ENCODE data around the gene FXYD4. TPM values are rescaled to one million over a fixed set of nuclear protein-coding genes. Genes with fewer than 3 reads are reported as not detected.
"Not testable (repeated sequence)": the region's sequence is repeated elsewhere in the genome, so short reads cannot be mapped to it uniquely, and the experiment has no call there.

FXYD4 gene
- polyA plus RNA-seq, 1 experiment = not detected

GRCh38 chr10:43336061-43336460 lies 35.4 kb upstream of the FXYD4 start:
- no peak for DNase-seq (ENCODE audit: low read depth, low spot score)
- POLR2A ChIA-PET = no interaction called here
- H3K27me3 ChIP-seq (ENCODE audit: control insufficient read depth, insufficient read depth, low read length) = peaks cover 4% of the 10 kb centered on the region
- CTCF ChIA-PET = no interaction called here
- no peaks in the 10 kb centered on the region for H3K9me3 ChIP-seq (ENCODE audit: control insufficient read depth, insufficient read depth, low read length)
- H3K27ac ChIP-seq (ENCODE audit: low read depth, low read length) = no peak overlapping the region
- H3K4me3 ChIP-seq (ENCODE audit: low read depth, low read length) = no peak overlapping the region
- no peak for TF ChIP-seq CTCF (IDR thresholded peaks at IDR 0.05; ENCODE audit: low read depth, low read length)

- POLR2A ChIA-PET = no interaction called here
- no peak for DNase-seq (ENCODE audit: low read depth, low spot score)
- H3K27ac ChIP-seq (ENCODE audit: low read depth, low read length) = no peak overlapping the region
- CTCF ChIA-PET = no interaction called here
- H3K27me3 ChIP-seq (ENCODE audit: control insufficient read depth, insufficient read depth, low read length) = peaks cover 4% of the 10 kb centered on the region
- no peak overlapping the region for H3K4me3 ChIP-seq (ENCODE audit: low read depth, low read length)
- TF ChIP-seq CTCF (IDR thresholded peaks at IDR 0.05; ENCODE audit: low read depth, low read length) = no peak
- no peaks in the 10 kb centered on the region for H3K9me3 ChIP-seq (ENCODE audit: control insufficient read depth, insufficient read depth, low read length)
These were observed 34.7 kb upstream of the FXYD4 start for GRCh38 chr10:43336641-43337318.

GRCh38 chr10:43337536-43337935 lies 33.9 kb upstream of the FXYD4 start:
- H3K27ac ChIP-seq (ENCODE audit: low read depth, low read length); CTCF ChIA-PET; DNase-seq (ENCODE audit: low read depth, low spot score); H3K27me3 ChIP-seq (ENCODE audit: control insufficient read depth, insufficient read depth, low read length); H3K4me3 ChIP-seq (ENCODE audit: low read depth, low read length); H3K9me3 ChIP-seq (ENCODE audit: control insufficient read depth, insufficient read depth, low read length); POLR2A ChIA-PET: not testable (repeated sequence)

- DNase-seq (ENCODE audit: low read depth, low spot score) = no peak
- POLR2A ChIA-PET = interaction anchor here (0.6 kb wide), 1 partner anchor 113 kb away, joined by 3 read pairs; no protein-coding TSS in a partner anchor
- Histone ChIP-seq H3K27me3 (ENCODE audit: control insufficient read depth, insufficient read depth, low read length) (peaks cover 4% of the 10 kb centered on the region), H3K4me3 (ENCODE audit: low read depth, low read length) (no peak overlapping the region), H3K27ac (ENCODE audit: low read depth, low read length) (no peak overlapping the region), H3K9me3 (ENCODE audit: control insufficient read depth, insufficient read depth, low read length) (no peaks in the 10 kb centered on the region)
- CTCF ChIA-PET = no interaction called here
- TF ChIP-seq CTCF (IDR thresholded peaks at IDR 0.05; ENCODE audit: low read depth, low read length) = no peak
These were observed 33.3 kb upstream of the FXYD4 start for GRCh38 chr10:43338117-43338516.

- POLR2A ChIA-PET = no interaction called here
- no peaks in the 10 kb centered on the region for H3K9me3 ChIP-seq (ENCODE audit: control insufficient read depth, insufficient read depth, low read length)
- no peak for DNase-seq (ENCODE audit: low read depth, low spot score)
- TF ChIP-seq CTCF (IDR thresholded peaks at IDR 0.05; ENCODE audit: low read depth, low read length) = no peak
- CTCF ChIA-PET = no interaction called here
- no peak overlapping the region for H3K4me3 ChIP-seq (ENCODE audit: low read depth, low read length)
- peaks cover 4% of the 10 kb centered on the region for H3K27me3 ChIP-seq (ENCODE audit: control insufficient read depth, insufficient read depth, low read length)
- no peak overlapping the region for H3K27ac ChIP-seq (ENCODE audit: low read depth, low read length)
These were observed 32.3 kb upstream of the FXYD4 start for GRCh38 chr10:43339136-43339535.

All from AG04450 (cell line).